NB4 (cell line): ENCODE results near the gene HHIP.

Source experiments
- POLR2A ChIP-seq: IDR thresholded peaks from 2 replicates; pipeline ENCODE4 v1.6.1; 2011; ENCODE audit warnings: mild to moderate bottlenecking; ENCODE audit not compliant: insufficient read length; ENCODE audit errors: extremely low read depth
- TF ChIP-seq, protein P1 (sequence below): IDR thresholded peaks from one replicate; pipeline ENCODE4 v1.5.1; 2012; ENCODE audit warnings: low read depth, low read length

- TF ChIP-seq, protein P1, sequence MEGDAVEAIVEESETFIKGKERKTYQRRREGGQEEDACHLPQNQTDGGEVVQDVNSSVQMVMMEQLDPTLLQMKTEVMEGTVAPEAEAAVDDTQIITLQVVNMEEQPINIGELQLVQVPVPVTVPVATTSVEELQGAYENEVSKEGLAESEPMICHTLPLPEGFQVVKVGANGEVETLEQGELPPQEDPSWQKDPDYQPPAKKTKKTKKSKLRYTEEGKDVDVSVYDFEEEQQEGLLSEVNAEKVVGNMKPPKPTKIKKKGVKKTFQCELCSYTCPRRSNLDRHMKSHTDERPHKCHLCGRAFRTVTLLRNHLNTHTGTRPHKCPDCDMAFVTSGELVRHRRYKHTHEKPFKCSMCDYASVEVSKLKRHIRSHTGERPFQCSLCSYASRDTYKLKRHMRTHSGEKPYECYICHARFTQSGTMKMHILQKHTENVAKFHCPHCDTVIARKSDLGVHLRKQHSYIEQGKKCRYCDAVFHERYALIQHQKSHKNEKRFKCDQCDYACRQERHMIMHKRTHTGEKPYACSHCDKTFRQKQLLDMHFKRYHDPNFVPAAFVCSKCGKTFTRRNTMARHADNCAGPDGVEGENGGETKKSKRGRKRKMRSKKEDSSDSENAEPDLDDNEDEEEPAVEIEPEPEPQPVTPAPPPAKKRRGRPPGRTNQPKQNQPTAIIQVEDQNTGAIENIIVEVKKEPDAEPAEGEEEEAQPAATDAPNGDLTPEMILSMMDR = no peak
- TF ChIP-seq POLR2A = no peak
These were observed 53.6 kb downstream of the HHIP start for GRCh38 chr4:144699565-144699964.
